ENCODE data around the gene SLC6A6.
"Not testable (repeated sequence)": the region's sequence is repeated elsewhere in the genome, so short reads cannot be mapped to it uniquely, and the experiment has no call there.

Gene SLC6A6

DNA sequence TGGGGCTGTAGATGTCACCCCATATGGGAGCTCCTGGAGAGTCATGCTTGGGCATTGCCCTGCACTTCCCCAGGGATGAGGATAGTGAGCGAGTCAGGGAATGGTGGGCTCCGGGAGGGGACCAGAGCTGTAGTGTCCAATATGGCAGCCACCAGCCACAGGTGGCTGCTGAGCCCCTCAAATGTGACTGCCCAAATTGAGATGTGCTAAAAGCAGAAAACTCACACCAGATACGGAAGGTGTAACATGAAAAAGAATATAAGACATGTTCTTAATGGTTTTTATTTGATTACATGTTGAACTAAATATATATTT, 106.1 kb downstream of the SLC6A6 start:
- DNase-seq (ENCODE audit: low spot score): no peak

DNA sequence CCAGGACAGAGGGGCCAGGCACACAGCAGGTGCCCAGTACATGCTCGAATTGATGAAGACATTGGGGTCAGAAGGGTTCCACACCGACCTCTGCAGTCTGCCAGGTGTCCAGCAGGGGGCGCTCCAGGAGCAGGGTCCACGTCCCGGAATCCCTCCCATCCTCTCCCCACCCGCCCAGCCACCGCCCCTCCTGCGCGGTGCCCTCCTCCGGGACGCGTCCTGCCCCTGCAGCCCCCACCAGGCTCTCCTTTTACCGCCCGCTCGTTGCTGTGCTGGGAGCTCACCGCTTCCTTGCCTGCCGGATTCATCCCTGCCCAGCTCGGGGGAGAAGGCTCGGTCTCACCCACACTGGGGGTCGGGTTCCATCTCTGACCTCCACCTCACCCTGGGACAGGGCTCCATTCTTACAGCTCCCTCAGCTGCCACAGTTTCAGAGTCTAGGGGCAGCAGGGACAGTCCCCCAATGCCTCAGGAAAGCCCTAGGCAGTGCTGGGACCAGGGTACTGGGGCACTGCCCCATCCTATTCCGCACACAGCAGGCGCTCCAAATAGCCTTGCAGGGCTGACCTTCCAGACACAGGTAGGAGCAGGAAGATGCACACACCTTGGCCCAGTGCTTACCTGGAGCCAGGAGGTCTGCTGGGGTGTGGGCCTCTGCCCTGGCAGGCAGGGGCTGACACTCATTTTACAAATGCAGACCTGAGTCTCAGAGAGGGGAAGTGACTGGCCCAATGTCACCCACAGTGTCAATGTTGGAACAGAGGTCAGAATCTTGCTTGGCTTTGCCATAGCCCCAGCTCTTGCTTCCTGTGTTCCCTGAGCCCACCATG, 106.8 kb downstream of the SLC6A6 start:
- DNase-seq (ENCODE audit: low spot score): peak; percentile 50

DNA sequence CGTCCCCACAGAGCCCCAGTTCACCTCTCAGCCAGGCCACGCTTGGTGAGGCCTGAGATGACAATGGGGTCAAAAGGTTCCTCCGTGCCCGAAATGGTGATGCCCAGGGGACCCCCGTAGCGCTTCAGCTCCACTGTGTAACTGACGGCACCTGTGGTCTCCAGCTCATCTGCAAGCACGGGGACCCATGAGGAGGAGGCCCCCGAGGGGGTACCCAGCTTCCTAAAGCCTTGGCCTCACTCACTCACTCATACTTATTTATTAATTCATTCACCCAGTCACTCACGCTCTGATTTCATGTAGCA, 107.3 kb downstream of the SLC6A6 start:
- no peak for DNase-seq (ENCODE audit: low spot score)

DNA sequence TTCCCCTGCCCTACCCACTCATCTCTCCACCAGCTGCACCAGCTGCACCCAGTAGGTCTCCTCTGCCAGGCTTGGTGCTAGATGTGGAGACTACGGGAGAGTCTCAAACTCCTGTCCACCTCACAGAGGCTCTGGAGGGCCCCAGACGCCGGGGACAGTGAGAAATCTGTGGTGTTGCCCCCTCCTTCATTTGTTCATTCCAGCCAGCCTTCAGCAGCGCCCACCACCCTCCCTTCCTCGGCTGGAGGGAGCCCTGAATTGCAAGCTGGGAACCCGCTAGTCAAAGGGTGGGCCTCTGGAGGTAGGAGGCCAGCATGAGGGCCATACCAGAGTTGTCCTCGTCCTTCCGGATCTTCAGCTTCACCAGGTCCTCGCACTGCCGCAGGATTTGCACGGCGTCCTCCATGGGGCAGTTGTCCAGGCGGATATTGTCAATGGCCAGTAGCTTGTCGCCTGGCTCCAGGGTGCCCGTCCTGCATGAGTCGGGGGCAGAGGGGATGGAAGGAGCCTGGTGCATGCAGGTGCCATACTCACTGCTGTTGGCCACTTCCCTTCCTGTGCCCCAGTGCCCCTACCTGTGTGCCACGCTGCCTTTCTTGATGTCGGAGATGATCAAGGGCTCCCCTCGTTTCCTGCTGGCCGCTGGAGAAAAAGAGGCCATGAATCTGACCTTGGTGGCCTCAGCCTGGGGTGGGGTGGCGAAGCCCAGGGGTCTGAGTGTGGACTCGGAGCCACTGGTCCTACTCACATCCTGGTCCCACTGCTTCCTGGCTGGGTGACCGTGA, 108.6 kb downstream of the SLC6A6 start:
- DNase-seq (ENCODE audit: low spot score): no peak

DNA sequence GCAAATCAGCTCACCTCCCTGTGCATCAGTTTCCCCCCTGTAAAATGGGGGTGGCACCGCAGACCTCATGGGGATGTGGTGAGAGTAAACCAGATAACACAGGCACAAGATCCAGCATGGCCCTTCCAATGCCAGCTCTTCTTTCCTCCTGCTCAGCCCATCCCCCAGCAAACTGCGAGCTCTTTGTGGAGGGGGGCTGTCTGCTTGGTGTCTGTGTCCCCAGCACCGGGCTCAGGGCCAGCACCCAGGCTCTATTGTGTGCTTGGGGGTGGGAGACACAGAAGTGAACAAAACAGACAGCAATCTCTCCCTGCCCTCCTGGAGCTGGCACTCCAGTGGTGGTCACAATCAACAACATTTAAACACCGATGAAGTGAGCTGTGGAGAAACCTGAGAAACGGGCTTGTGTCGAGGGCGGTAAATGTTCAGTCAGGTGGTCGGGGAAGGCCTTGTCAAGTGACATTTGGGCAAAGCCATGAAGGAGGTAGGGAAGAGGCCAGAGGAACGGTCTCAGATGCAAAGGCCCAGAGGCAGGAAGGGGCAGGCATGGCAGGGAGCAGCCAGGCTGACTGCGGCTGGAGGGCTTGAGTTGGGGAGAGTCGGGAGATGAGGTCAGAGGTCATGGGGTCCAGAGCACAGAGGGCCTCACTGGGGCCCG, 109.3 kb downstream of the SLC6A6 start:
- DNase-seq (ENCODE audit: low spot score): no peak

DNA sequence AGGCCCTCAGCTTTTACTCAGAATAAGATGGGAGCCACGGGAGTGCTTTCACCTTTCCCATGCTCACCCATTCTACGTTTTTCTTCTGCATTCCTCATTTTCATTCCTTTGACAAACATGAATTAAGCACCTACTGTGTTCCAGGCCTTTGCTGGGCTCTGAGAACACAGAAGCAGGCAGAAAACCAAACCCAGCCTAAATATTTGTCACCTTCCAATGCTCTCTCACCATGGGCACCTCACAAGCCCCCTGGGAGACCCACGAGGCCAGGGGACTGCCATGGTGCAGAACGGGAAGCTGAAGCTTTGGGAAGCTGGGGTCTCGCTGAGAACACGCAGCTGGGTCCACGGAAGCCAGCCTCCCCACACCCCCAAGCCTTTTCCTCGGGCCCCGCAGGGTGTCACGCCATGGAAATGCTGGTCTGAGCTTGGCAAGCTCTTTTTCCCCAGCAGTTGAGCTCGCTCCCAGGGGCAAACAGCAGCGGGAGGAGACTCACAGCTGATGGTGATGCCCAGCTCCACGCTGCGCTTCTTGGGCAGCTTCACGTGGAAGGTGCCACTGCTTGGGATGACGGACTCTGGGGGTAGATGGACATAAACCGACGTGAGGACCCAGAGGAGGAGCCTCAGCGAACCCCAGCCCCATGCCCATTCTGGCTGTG, 110.0 kb downstream of the SLC6A6 start:
- DNase-seq (ENCODE audit: low spot score): no peak

DNA sequence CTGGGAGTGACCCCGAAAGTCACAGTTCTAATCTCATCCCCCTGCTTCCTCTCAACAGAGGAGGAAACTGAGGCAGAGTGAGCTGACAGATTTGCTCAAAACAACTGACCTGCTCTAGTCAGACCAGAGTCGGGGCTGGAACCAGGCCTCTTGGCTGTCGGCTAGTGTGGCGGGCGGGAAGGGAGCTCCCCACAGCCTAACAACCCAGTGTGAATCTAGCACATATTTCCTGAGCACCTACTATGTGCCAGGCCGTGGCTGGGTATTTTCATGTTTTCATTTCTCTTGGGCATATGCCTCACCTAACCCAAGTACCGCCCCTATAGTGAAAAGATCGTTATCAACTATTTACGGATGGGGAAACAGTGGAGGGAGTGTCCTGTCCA, 110.5 kb downstream of the SLC6A6 start:
- no peak for DNase-seq (ENCODE audit: low spot score)

DNA sequence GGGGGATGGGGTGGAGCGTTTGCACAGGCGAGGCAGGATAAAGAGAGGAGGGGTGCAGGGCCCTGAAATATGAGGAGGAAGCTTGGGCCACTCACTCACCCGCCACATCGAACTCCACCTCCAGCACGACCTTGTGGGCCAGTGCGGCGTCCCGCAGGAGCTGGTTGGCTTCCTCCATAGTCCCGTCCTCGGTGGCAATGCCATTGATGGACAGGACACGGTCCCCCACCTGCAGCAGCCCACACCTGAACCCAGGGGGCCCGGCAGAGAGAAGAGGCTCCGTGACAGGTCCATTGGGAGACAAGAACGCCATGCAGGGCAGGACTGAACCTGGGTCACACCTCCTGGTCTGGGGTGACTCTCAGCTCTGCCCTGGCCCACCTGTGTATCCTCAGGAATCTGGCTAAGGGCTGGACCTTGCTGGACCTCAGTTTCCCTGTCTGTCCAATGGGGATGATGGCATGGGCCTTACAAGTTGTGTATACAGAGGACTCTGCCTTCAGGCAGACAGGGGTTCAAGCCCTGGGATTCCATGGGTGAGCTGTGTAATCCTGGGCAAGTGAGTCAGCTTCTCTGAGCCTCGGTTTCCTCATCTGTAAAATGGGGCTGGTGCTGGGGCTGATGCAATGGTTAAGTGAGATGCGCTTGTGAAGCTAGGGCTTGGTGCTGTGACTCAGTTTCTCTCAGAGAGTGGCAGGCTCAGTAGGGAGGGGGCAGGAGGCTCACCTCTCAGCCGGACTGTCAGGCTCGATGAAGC, 111.3 kb downstream of the SLC6A6 start:
- DNase-seq (ENCODE audit: low spot score): no peak

DNA sequence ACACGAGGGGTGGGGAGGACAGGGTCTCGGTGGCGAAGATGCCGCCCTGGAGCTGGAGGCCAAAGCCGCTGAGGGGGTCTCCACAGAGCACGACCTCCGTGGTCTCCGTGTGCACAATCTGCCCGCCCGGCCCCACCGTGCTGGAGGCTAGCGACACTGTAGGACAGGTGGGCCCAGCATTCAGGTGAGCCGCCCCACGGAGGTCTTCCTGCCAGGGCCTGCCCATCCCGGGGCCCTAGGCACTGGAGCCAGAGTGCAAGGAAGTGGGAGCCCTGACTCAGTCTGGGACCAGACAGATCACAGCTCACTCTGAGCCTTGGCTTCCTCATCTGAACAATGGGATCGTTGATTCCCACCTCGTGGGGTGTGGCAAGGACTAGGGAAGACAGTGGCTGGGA, 111.9 kb downstream of the SLC6A6 start:
- no peak for DNase-seq (ENCODE audit: low spot score)

DNA sequence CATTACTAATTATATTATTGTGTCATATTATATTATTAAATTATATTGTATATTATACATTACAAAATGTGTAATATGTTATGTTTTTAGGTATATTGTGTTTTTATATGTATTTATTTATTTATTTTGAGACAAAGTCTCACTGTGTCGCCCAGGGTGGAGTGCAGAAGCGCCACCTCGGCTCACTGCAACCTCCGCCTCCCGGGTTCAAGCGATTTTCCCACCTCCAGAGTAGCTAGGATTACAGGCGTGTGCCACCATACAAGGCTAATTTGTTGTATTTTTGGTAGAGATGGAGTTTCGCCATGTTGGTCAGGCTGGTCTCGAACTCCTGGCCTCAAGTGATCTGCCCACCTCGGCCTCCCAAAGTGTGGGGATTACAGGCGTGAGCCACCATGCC, 113.1 kb downstream of the SLC6A6 start:
- DNase-seq (ENCODE audit: low spot score): not testable (repeated sequence)

DNA sequence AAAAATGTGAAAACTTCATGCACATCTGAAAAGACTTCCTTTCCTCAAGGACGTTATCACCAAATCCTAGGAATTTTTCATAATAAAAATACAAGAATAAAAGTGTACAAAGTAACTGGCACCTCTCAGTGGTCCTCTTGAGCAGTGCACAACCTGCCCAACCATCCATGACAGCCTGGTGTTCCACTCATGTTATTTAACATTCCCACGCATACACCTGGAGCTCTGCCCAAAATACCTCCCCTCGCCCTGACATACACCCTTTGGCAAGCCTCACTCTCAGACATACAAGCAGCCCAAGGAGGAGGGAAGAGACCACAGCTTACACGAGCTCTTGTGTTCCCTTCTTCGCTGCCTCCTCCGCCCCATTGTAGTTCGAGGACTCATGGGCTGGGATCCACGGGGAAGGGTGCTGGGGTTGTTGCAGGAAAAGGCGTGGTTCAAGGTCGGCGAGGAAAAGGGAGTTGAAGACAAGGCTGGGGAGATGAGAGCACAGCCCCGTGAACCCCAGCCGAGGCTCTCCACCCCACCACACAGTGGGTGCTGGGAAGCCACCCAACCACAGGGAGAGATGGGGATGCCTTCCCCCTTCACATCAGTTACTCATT, 114.4 kb downstream of the SLC6A6 start:
- no peak for DNase-seq (ENCODE audit: low spot score)

DNA sequence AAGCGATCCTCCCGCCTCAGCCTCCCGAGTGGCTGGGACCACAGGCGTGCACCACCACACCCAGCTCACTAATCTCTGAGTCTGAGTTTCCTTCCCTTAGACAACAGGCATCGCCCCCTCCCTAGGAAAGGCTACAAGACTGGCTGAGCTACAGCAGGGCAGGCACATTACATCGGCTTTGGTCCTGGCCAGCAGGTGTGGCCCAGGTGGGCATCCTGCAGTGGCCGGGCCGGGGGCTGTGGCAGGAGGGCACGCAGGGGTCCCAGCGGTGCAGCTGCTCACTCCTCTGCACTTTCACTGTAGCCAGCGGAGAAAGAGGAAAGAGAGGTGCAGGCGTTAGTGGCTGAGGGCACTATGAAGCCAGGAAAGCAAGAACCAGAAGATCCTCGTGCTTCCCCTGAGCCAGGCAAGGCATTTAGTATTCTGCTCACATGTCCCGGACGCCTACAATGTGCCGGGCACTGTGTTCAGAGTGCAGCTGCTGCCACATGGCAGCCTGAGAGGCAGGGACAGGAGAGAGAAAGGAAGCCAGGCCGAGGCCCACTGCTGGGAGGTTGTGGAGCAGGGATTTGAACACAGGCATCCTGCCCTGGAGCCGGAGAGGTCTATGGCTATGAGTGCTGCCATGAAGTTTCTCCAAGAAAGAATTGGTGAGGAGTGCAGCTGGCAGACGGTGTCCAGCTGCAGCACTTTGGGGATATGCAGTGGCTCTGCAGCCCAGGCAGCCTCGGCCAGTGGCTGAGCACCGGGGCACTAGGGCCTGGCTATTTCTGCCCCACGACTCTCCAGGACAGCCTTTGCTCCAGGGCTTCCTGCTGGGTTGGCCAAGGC, 115.4 kb downstream of the SLC6A6 start:
- no peak for DNase-seq (ENCODE audit: low spot score)

DNA sequence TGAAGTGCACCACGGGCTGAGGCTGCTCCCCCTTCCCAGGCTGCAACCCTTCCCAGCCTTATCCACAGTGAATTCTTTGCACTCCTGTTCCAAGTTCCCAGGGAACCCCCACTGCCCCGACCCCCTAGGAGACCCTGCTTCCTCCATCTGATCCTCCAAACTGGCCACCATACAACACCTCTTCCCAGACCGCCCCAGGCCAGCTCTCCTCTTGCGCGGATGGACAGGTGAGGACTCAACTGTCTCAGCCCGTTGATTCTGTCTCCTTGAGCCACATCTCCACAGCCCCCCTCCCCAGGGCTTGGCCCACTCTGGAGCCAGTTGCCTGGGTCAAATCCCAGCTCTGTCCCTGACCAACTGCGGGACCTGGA, 116.0 kb downstream of the SLC6A6 start:
- DNase-seq (ENCODE audit: low spot score): no peak

DNA sequence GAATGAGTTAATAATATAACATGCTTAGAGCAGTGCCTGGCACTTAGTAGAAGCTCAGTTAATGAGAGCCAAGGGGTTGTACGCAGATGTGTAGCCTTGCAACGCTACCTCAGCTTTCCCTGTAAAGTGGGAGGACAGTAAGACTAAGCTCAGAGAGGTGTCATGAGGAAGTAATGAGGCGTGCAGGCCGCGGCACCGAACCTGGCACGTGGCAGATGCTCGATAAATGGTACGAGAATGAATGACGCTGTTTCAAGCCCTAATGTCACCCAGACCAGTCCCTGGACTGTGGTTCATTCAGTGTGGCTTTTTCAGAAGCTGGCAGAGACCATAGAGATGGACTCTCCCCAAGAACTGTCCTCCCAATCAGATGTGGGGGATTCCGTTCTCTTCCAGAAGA, 116.5 kb downstream of the SLC6A6 start:
- no peak for DNase-seq (ENCODE audit: low spot score)

DNA sequence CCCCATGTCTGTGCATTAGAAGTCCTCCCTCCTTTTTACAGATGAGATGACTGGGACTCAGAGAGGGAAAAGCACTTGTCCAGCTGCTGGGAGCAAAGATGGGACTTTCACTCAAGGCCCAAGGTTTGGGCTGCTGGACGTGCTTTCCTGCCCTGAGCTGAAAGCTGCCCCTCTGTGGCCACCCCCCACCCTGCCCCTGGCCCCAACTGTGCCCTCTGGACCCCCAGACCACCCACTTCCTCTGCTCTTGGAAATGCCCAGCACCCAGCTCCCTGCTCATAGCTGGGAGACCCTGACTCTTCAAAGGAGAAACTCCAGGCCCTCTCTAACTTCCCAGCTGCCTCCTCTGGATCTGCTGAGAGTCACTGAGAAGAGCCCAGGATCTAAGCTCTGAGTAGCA, 117.0 kb downstream of the SLC6A6 start:
- no peak for DNase-seq (ENCODE audit: low spot score)

DNA sequence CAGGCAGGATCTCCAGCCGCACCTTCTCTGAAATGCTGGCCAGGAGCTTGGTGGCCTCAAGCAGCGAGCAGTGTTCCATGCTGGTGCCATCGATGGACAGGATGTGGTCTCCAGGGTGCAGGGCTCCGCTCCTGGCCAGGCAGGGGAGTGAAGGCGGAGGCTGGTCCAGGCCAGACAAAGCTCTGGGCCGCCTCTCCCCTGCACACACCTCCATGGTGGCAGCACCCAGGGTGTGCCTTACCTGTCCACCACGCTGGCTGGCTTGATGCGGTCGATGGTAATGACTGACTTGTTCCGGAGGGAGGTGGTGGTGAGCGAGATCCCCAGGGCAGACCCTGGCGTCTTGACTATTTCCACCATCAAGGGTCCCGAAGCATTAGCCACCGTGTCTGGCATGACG, 117.7 kb downstream of the SLC6A6 start:
- DNase-seq (ENCODE audit: low spot score): no peak

DNA sequence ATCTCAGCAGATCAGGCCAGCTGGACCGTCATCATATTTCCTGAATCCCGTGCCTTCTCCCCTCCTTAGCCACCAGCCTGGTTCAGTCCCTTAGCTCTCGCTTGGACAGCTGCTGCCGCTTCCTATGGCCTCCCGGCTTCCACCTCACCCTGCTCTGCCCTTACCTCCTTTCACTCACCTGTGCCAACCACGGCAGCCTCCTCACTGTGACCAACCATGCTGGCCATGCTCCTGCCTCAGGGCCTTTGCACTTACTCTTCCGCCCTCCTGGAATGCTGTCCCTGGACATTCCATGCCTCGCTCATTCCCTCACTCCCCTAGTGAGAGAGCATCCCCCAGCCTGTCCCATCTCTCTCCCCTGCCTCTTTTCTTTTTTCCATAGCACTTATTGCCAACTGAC, 118.6 kb downstream of the SLC6A6 start:
- no peak for DNase-seq (ENCODE audit: low spot score)

DNA sequence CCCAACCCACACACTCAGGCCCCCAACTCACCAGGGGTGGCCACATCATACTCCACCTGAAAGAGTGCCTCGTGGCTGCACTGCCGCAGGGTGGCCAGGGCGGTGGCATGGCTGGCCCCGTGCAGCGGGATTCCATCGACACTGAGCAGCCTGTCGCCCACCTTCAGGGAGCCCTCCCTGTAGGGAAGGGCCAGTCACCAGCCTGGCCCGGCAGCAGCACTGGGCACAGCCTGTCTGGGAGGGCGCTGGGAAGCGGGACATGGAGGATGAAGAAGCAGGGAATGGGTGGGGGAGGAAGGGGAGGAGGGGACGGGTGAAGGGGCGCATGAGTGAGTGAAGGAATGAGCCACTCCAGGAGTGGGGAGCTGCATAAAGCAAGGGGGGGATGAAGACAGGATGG, 119.2 kb downstream of the SLC6A6 start:
- no peak for DNase-seq (ENCODE audit: low spot score)

DNA sequence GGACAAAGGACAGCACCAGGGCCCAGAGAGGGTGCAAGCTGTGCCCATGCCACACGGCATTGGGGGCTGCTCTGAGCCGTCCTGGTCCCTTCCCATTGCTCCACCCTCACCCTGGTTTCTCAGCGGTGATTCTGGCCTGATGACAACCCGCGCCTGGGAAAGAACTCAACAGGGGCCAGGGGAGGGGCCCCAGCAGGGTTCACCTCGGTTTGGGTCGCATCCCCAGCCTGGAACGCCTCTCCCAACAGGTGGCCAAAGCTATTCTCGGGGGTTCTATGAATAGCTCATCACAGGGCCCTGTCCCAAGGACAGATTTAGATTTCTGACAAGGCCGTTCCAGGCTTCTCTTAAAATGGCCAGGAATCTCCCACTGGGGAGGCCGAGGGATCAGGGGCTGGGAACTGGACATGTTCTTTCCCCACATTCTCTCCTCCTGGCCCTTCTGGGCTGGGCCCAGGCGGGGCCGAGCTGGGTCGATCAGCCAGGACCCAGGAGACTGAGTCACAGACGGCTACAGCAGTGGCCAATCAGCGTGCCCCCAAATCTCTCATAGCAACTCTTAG, 119.8 kb downstream of the SLC6A6 start:
- no peak for DNase-seq (ENCODE audit: low spot score)

DNA sequence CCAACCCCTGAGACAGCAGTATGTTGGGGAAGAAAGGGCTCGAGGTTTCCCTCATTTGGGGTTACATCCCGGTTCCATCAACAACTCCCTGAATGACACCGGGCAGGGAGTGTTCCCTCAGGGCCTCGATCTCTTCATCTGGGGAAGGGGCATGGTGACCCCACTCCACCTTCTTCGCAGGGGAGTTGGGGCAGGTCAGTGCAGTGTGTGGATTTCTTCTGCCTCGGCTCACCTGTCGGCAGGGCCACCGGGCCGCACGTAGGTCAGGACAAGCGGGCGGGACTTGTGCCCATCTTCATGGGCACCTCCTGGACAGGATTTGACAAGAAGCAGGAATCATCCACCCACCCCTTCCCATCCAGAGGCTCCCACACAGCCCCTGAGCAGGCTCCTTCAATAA, 120.4 kb downstream of the SLC6A6 start:
- no peak for DNase-seq (ENCODE audit: low spot score)

DNA sequence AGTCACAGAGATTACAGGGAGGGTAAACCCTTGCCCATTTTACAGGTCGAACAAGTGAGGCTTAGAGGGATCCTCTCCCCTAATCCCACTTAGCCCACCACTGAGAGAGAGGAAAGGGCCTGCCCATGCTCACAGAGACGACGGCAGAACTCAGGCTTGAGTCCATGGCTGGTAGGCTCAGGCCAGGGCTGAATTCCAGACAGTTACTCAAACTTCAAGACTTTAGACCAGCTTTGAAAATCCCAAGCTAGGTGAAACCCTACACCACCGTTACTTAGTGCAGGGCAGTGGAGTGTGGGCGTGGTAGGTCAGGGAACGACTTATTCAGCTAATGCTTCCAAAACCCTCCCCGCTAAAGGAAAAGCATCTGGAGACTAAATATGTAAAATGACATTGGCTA, 121.4 kb downstream of the SLC6A6 start:
- no peak for DNase-seq (ENCODE audit: low spot score)

All from cerebellar cortex (tissue), 1 donor.